GM20431 (cell line): ENCODE measurements around the gene UCP2.
"Not testable (repeated sequence)": the region's sequence is repeated elsewhere in the genome, so short reads cannot be mapped to it uniquely, and the experiment has no call there.

Experiments used
- in situ Hi-C: fragments of 300-500 bp; cut with MseI, MboI; formaldehyde crosslinking; loops from one replicate; pipeline ENCODE4 v1.15.0; 2020; ENCODE audit warnings: low sequenced_read_pairs; ENCODE audit not compliant: unreplicated experiment

Gene UCP2

GRCh38 chr11:73949246-73949645 lies 33.4 kb downstream of the UCP2 start:
- in situ Hi-C loops, result no loop called here

GRCh38 chr11:73946798-73947458 lies 35.7 kb downstream of the UCP2 start:
- in situ Hi-C loops, result no loop called here

- in situ Hi-C loops, result no loop called here
Observed at GRCh38 chr11:73945396-73945795, 37.2 kb downstream of the UCP2 start.

- in situ Hi-C loops, result no loop called here
Observed at GRCh38 chr11:73944901-73945300, 37.7 kb downstream of the UCP2 start.

- in situ Hi-C loops, result no loop called here
Observed at GRCh38 chr11:73944085-73944484, 38.6 kb downstream of the UCP2 start.

- in situ Hi-C loops, result no loop called here
Observed at GRCh38 chr11:73942010-73942409, 40.6 kb downstream of the UCP2 start.

- in situ Hi-C loops, result no loop called here
Observed at GRCh38 chr11:73940801-73941570, 41.7 kb downstream of the UCP2 start.

GRCh38 chr11:73939096-73939495 lies 43.5 kb downstream of the UCP2 start:
- in situ Hi-C loops, result no loop called here

- in situ Hi-C loops, result not testable (repeated sequence)
Observed at GRCh38 chr11:73936047-73936446, 46.6 kb downstream of the UCP2 start.

- in situ Hi-C loops, result no loop called here
Observed at GRCh38 chr11:73932781-73933180, 49.9 kb downstream of the UCP2 start.

- in situ Hi-C loops, result no loop called here
Observed at GRCh38 chr11:73931951-73932350, 50.7 kb downstream of the UCP2 start.

GRCh38 chr11:73931039-73931645 lies 51.5 kb downstream of the UCP2 start:
- in situ Hi-C loops, result no loop called here

- in situ Hi-C loops, result no loop called here
Observed at GRCh38 chr11:73929388-73929787, 53.3 kb downstream of the UCP2 start.
